ENCODE data around the gene SNX8. TPM values are rescaled to one million over a fixed set of nuclear protein-coding genes. Genes with fewer than 3 reads are reported as not detected.
A peak's percentile ranks its signal among the peaks of the same experiment; 100 is the strongest.

The SNX8 gene
- total and polyA plus RNA-seq, 9 of the 15 experiments (the other 6 are each of a cell fraction or from before 2014, with no cell fraction given): 2.7 to 51.6 (median 16.9) TPM

DNA sequence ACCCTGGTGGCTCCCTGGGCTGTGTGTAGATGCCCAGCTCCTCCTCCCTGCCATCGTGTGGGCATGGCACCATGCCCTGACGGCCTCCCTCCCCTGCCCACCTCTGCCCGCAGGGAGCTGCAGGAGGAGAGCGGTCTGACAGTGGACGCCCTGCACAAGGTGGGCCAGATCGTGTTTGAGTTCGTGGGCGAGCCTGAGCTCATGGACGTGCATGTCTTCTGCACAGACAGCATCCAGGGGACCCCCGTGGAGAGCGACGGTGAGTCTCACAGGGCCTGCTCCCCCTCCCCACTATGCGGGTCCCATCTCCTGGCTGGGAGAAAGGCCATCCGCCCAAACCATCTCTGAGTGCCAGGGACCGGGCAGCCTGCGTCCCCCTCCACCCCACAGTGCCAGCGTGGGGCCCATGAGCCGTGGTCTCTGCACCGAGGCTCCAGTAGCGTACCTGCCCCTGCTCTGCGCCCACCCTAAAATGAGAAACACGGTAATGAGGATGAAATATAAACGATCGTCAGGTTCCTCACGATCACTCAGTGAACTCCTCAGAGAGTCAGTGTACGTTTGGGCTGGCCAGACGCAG, 64.4 kb downstream of the SNX8 start:
- no TSS peak for BruUV-seq (replicated peaks)
- Histone ChIP-seq H3K27ac (ENCODE audit: extremely low read depth, low read depth, low read length) (no peak overlapping the region), H3K9ac (ENCODE audit: insufficient read depth in 1 of 2, low read depth in 2 of 2, low read length in 2 of 2) (peak overlapping the region in 1 of 2 experiments; percentile 79; a peak in 1 of 4 replicates), H2AFZ (ENCODE audit: low read depth, low read length) (no peak overlapping the region), H3K9me3 (replicated peaks; ENCODE audit: control insufficient read depth, insufficient read depth, low read depth, low read length) (no peaks in the 10 kb centered on the region), H3K9me1 (ENCODE audit: control insufficient read depth, insufficient read depth, low read length) (peaks cover 2% of the 10 kb centered on the region), H3K4me2 (ENCODE audit: insufficient read depth, low read length) (no peak overlapping the region), H4K20me1 (replicated peaks; ENCODE audit: control insufficient read depth, insufficient read depth, low read length) (no peaks in the 10 kb centered on the region), H3K4me1 (replicated peaks in 1 of 2; ENCODE audit: control insufficient read depth in 2 of 2, insufficient read depth in 2 of 2, low read length in 2 of 2) (peaks cover 9 to 37% of the 10 kb centered on the region in 2 experiments; a peak in 3 of 5 replicates), H3K79me2 (ENCODE audit: control insufficient read depth, insufficient read depth, low read length) (no peaks in the 10 kb centered on the region), H3K36me3 (ENCODE audit: control insufficient read depth, insufficient read depth, low read length) (peaks cover 40% of the 10 kb centered on the region; the same call in 2 of the 3 replicates), H3K27me3 (ENCODE audit: control insufficient read depth in 2 of 2, insufficient read depth in 2 of 2, low read length in 2 of 2) (no peaks in the 10 kb centered on the region), H3K4me3 (no peak overlapping the region)
- 83% methylated on average over 26 of the region's 27 CpGs for WGBS (ENCODE audit: insufficient coverage, low coverage, missing lambda C conversion rate)
- no peak for ATAC-seq
- DNase-seq (ENCODE audit: extremely low read depth in 1 of 4, low spot score in 3 of 4): no peak
- in situ Hi-C loops (cut with MboI) (loop anchor here (5.0 kb wide), 2 partner anchors 97 to 807 kb away; no protein-coding TSS in a partner anchor), intact Hi-C loops (cut with micrococcal nuclease) (no loop called here)
- POLR2A ChIA-PET: interaction anchor here (0.6 to 2.5 kb wide), 4 partner anchors 10 to 35 kb away, joined by 3 to 9 read pairs (median 4); no protein-coding TSS in a partner anchor
- CTCF ChIA-PET (ENCODE audit: low intra/inter-chr PET ratio): no interaction called here
- FAIRE-seq: no peak
- TF ChIP-seq CBX3 (IDR thresholded peaks at IDR 0.05; ENCODE audit: borderline replicate concordance in 1 of 2, low read length in 2 of 2) (no peak), POU5F1 (IDR thresholded peaks at IDR 0.05; ENCODE audit: borderline replicate concordance, low read depth, low read length, partially characterized antibody) (no peak), POLR2G (IDR thresholded peaks at IDR 0.05; ENCODE audit: low read depth, low read length) (peak; percentile 64), RBM22 (IDR thresholded peaks at IDR 0.05; ENCODE audit: low read depth, low read length, poor library complexity, severe bottlenecking) (peak; percentile 59)

Measured in K562 (cell line).